GM21723 (cell line): ENCODE results near the gene HDAC1.

Experiments
- ATAC-seq: cut with Tn5 transposase; IDR thresholded peaks from one replicate; pipeline ENCODE4 v1.9.1; 2021; ENCODE audit warnings: mild to moderate bottlenecking, moderate library complexity; ENCODE audit not compliant: unreplicated experiment

Gene HDAC1

GRCh38 chr1:32321712-32322291, 29.9 kb downstream of the HDAC1 start:
- ATAC-seq, result no peak

GRCh38 chr1:32327204-32327603, 35.3 kb downstream of the HDAC1 start:
- no peak for ATAC-seq

GRCh38 chr1:32329931-32330466, 38.1 kb downstream of the HDAC1 start:
- ATAC-seq, result no peak

- no peak for ATAC-seq
These were observed 38.8 kb downstream of the HDAC1 start for GRCh38 chr1:32330558-32331151.

GRCh38 chr1:32331549-32331948, 39.7 kb downstream of the HDAC1 start:
- no peak for ATAC-seq

- no peak for ATAC-seq
These were observed 40.6 kb downstream of the HDAC1 start for GRCh38 chr1:32332290-32333079.

- ATAC-seq, result no peak
These were observed 41.5 kb downstream of the HDAC1 start for GRCh38 chr1:32333251-32333963.

- ATAC-seq, result no peak
These were observed 42.5 kb downstream of the HDAC1 start for GRCh38 chr1:32334274-32334861.

- no peak for ATAC-seq
These were observed 43.1 kb downstream of the HDAC1 start for GRCh38 chr1:32334864-32335534.

- no peak for ATAC-seq
These were observed 43.6 kb downstream of the HDAC1 start for GRCh38 chr1:32335535-32335789.

GRCh38 chr1:32335790-32336590, 44.1 kb downstream of the HDAC1 start, which contains the start of gene MARCKSL1:
MARCKSL1 (minus strand) TSS chr1:32336233; CDS start chr1:32336033, 200 bp downstream.
- peak; percentile 32 for ATAC-seq

GRCh38 chr1:32336591-32336932, 44.7 kb downstream of the HDAC1 start:
- no peak for ATAC-seq

GRCh38 chr1:32336963-32337675, 45.2 kb downstream of the HDAC1 start:
- ATAC-seq, result no peak

- no peak for ATAC-seq
These were observed 46.2 kb downstream of the HDAC1 start for GRCh38 chr1:32337855-32338636.

GRCh38 chr1:32338637-32339145, 46.8 kb downstream of the HDAC1 start:
- no peak for ATAC-seq

GRCh38 chr1:32339363-32339978, 47.6 kb downstream of the HDAC1 start:
- no peak for ATAC-seq

GRCh38 chr1:32341186-32341757, 49.4 kb downstream of the HDAC1 start:
- no peak for ATAC-seq
